Measurements from ENCODE around the gene ZFYVE27. TPM values are rescaled to one million over a fixed set of nuclear protein-coding genes. Genes with fewer than 3 reads are reported as not detected.

The ZFYVE27 gene
- total RNA-seq, 1 experiment from 2014 or later, result 26.0 TPM

DNA sequence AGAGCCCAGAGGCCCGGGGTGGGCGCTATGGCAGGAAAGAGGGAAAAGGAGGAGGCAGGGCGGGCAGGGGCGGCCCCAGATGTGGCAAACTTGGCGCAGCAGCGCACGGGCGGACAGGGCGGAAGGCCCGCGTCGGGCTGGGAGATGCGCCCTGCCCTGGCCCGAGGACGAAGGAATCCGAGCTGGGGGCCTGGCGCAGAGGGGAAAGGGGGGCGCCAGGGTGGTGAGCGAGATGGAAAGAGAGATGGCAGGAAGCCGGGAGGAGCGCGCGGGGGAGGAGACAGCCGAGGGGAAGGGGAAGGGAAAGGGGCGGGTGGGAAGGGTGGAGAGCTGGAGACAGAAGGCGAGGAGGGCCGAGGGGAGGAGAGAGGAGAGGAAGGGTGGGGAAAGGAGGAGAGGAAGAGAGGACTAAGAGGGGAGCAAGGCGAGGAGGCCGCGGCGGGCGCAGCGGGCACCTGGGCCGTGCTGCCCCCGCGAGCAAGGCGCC, 23.5 kb upstream of the ZFYVE27 start, which contains the start of gene MARVELD1 (continued):
- TF ChIP-seq ZNF396 (CRISPR knock-in tag; IDR thresholded peaks at IDR 0.05; ENCODE audit: borderline replicate concordance) (no peak), ZNF263 (CRISPR knock-in tag; IDR thresholded peaks at IDR 0.05; ENCODE audit: low read depth) (no peak), KAT7 (CRISPR knock-in tag; IDR thresholded peaks at IDR 0.05; ENCODE audit: borderline replicate concordance) (no peak), IRF1 (CRISPR knock-in tag; IDR thresholded peaks at IDR 0.05) (no peak), TEAD4 (CRISPR knock-in tag; IDR thresholded peaks at IDR 0.05) (no peak), TEAD1 (CRISPR knock-in tag; IDR thresholded peaks at IDR 0.05) (0 out of 2 replicates have a peak, but pooled peaks have one; percentile 14), SP1 (CRISPR knock-in tag; conservative IDR thresholded peaks at IDR 0.05) (no peak), FOXJ3 (CRISPR knock-in tag; IDR thresholded peaks at IDR 0.05; ENCODE audit: borderline replicate concordance) (no peak), E2F5 (CRISPR knock-in tag; IDR thresholded peaks at IDR 0.05) (peak; percentile 37; the same call in 1 of the 2 replicates), ZNF232 (CRISPR knock-in tag; IDR thresholded peaks at IDR 0.05) (0 out of 2 replicates have a peak, but pooled peaks have one; percentile 48)
- TF ChIP-seq, protein P1, sequence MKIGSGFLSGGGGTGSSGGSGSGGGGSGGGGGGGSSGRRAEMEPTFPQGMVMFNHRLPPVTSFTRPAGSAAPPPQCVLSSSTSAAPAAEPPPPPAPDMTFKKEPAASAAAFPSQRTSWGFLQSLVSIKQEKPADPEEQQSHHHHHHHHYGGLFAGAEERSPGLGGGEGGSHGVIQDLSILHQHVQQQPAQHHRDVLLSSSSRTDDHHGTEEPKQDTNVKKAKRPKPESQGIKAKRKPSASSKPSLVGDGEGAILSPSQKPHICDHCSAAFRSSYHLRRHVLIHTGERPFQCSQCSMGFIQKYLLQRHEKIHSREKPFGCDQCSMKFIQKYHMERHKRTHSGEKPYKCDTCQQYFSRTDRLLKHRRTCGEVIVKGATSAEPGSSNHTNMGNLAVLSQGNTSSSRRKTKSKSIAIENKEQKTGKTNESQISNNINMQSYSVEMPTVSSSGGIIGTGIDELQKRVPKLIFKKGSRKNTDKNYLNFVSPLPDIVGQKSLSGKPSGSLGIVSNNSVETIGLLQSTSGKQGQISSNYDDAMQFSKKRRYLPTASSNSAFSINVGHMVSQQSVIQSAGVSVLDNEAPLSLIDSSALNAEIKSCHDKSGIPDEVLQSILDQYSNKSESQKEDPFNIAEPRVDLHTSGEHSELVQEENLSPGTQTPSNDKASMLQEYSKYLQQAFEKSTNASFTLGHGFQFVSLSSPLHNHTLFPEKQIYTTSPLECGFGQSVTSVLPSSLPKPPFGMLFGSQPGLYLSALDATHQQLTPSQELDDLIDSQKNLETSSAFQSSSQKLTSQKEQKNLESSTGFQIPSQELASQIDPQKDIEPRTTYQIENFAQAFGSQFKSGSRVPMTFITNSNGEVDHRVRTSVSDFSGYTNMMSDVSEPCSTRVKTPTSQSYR (CRISPR knock-in tag; IDR thresholded peaks at IDR 0.05), result no peak
- TF ChIP-seq, protein P2, sequence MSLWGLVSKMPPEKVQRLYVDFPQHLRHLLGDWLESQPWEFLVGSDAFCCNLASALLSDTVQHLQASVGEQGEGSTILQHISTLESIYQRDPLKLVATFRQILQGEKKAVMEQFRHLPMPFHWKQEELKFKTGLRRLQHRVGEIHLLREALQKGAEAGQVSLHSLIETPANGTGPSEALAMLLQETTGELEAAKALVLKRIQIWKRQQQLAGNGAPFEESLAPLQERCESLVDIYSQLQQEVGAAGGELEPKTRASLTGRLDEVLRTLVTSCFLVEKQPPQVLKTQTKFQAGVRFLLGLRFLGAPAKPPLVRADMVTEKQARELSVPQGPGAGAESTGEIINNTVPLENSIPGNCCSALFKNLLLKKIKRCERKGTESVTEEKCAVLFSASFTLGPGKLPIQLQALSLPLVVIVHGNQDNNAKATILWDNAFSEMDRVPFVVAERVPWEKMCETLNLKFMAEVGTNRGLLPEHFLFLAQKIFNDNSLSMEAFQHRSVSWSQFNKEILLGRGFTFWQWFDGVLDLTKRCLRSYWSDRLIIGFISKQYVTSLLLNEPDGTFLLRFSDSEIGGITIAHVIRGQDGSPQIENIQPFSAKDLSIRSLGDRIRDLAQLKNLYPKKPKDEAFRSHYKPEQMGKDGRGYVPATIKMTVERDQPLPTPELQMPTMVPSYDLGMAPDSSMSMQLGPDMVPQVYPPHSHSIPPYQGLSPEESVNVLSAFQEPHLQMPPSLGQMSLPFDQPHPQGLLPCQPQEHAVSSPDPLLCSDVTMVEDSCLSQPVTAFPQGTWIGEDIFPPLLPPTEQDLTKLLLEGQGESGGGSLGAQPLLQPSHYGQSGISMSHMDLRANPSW (CRISPR knock-in tag; conservative IDR thresholded peaks at IDR 0.05; ENCODE audit: low read depth), result no peak

- Mint-ChIP-seq H3K27ac (peak overlapping the region; percentile 97), H3K4me1 (peaks cover 52% of the 10 kb centered on the region), H3K36me3 (peaks cover 8% of the 10 kb centered on the region), H3K4me3 (peak overlapping the region; percentile 98), H3K9me3 (no peaks in the 10 kb centered on the region), H3K27me3 (ENCODE audit: low read depth) (peaks cover 3% of the 10 kb centered on the region; the same call in 1 of the 2 replicates)
- ChIA-PET POLR2A (interaction anchor here (0.6 to 3.0 kb wide), 10 partner anchors 9 to 151 kb away, joined by 3 to 27 read pairs (median 4); partner anchors contain the start of genes AVPI1 and ZFYVE27), CTCF (interaction anchor here (0.9 to 4.7 kb wide), 12 partner anchors 9 to 148 kb away, joined by 3 to 45 read pairs (median 10); partner anchors contain the start of genes AVPI1 and ZFYVE27)
- DNase-seq (ENCODE audit: low spot score) (peak; percentile 67), ATAC-seq (peak; percentile 14)
- TF ChIP-seq ZMAT4 (CRISPR knock-in tag; IDR thresholded peaks at IDR 0.05), result no peak
- peak; percentile 97 for TF ChIP-seq FOXP4 (CRISPR knock-in tag; IDR thresholded peaks at IDR 0.05)
- peak; percentile 40; the same call in 1 of the 2 replicates for TF ChIP-seq TEAD1 (CRISPR knock-in tag; IDR thresholded peaks at IDR 0.05)
- peak; percentile 38; the same call in 1 of the 2 replicates for TF ChIP-seq MYBL2 (CRISPR knock-in tag; IDR thresholded peaks at IDR 0.05)
- TF ChIP-seq KAT7 (CRISPR knock-in tag; IDR thresholded peaks at IDR 0.05; ENCODE audit: borderline replicate concordance), result peak; percentile 81; the same call in 1 of the 2 replicates
- TF ChIP-seq TCF7 (CRISPR knock-in tag; IDR thresholded peaks at IDR 0.05; ENCODE audit: low read depth), result no peak; the same call in 1 of the 2 replicates
- peak; percentile 59; the same call in 1 of the 2 replicates for TF ChIP-seq TEAD4 (CRISPR knock-in tag; IDR thresholded peaks at IDR 0.05)
- peak; percentile 70; the same call in 1 of the 2 replicates for TF ChIP-seq ZNF138 (CRISPR knock-in tag; conservative IDR thresholded peaks at IDR 0.05)
- TF ChIP-seq, protein P3, sequence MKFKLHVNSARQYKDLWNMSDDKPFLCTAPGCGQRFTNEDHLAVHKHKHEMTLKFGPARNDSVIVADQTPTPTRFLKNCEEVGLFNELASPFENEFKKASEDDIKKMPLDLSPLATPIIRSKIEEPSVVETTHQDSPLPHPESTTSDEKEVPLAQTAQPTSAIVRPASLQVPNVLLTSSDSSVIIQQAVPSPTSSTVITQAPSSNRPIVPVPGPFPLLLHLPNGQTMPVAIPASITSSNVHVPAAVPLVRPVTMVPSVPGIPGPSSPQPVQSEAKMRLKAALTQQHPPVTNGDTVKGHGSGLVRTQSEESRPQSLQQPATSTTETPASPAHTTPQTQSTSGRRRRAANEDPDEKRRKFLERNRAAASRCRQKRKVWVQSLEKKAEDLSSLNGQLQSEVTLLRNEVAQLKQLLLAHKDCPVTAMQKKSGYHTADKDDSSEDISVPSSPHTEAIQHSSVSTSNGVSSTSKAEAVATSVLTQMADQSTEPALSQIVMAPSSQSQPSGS (CRISPR knock-in tag; IDR thresholded peaks at IDR 0.05; ENCODE audit: borderline replicate concordance, low read depth), result 0 out of 2 replicates have a peak, but pooled peaks have one; percentile 36
- TF ChIP-seq FOXK1 (CRISPR knock-in tag; IDR thresholded peaks at IDR 0.05), result peak; percentile 87
- 0 out of 2 replicates have a peak, but pooled peaks have one; percentile 43 for TF ChIP-seq E2F1 (CRISPR knock-in tag; IDR thresholded peaks at IDR 0.05)
- TF ChIP-seq ZNF416 (CRISPR knock-in tag; IDR thresholded peaks at IDR 0.05), result no peak
Observed at GRCh38 chr10:97713826-97714400, 23.0 kb upstream of the ZFYVE27 start.

Data from WTC11 (cell line).